ENCODE data around the gene WIZ. TPM values are rescaled to one million over a fixed set of nuclear protein-coding genes. Genes with fewer than 3 reads are reported as not detected.

Gene WIZ
- total and polyA plus RNA-seq, 10 of the 15 experiments (the other 5 are each of a cell fraction or from before 2014, with no cell fraction given), result 0.10 to 26.7 (median 2.7) TPM

DNA sequence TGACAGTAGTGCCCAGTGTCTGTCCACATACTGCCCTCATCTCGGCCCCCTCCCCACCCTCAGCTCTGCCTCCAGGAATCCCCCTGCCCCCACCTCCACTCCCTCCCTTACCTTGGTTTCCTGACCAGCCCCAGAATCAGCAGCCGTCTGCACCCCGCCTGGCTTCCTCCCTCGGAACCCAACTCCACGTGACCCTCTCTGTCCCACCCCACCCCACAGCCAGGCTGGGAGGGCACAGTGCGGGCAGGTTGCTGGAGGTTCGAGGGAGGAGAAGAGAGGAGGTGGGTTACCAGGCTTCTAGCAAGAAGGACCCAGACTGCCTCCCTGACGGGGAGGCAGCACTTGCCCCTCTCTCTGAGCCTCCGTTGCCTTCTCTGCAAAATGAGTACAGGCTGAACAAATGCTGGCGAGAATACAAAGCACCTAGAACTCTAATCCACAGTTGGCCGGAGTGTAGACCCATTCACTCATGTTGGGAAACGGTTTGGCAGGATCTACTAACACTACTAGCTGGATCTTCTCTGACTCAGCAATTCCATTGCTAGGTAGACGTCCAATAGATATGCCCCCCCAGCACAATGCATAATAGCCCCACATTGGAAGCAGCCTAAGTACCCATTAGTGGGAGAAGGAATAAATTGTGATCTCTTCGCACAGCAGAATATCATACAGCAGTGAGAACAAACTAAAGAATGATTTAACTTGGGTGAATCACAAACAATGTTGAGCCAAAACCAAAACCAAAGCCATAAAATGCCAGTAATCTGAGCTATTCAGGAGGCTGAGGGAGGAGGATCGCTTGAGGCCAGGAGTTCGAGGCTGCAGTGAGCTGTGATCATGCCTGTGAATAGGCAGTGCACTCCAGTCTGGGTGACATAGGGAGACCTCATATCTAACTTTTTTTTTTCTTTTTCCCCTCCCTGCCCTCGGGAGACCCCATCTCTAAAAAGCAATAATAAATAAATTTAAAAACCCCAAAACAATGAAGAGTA is 14.9 kb upstream of the WIZ start, which contains the start of gene RASAL3 (continued):
- no peak for TF ChIP-seq SMAD1 (IDR thresholded peaks at IDR 0.05; ENCODE audit: low read depth, partially characterized antibody)
- TF ChIP-seq, protein P1, sequence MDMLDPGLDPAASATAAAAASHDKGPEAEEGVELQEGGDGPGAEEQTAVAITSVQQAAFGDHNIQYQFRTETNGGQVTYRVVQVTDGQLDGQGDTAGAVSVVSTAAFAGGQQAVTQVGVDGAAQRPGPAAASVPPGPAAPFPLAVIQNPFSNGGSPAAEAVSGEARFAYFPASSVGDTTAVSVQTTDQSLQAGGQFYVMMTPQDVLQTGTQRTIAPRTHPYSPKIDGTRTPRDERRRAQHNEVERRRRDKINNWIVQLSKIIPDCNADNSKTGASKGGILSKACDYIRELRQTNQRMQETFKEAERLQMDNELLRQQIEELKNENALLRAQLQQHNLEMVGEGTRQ (IDR thresholded peaks at IDR 0.05; ENCODE audit: borderline replicate concordance, low read depth, low read length), result peak; percentile 73
- TF ChIP-seq, protein P2, sequence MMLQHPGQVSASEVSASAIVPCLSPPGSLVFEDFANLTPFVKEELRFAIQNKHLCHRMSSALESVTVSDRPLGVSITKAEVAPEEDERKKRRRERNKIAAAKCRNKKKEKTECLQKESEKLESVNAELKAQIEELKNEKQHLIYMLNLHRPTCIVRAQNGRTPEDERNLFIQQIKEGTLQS (IDR thresholded peaks at IDR 0.05; ENCODE audit: borderline replicate concordance, extremely low read depth, low read depth, low read length), result peak; percentile 23; the same call in 1 of the 2 replicates
- TF ChIP-seq RUNX3 (IDR thresholded peaks at IDR 0.05; ENCODE audit: low read length), result 0 out of 2 replicates have a peak, but pooled peaks have one; percentile 6
- TF ChIP-seq, protein P3, sequence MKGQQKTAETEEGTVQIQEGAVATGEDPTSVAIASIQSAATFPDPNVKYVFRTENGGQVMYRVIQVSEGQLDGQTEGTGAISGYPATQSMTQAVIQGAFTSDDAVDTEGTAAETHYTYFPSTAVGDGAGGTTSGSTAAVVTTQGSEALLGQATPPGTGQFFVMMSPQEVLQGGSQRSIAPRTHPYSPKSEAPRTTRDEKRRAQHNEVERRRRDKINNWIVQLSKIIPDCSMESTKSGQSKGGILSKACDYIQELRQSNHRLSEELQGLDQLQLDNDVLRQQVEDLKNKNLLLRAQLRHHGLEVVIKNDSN (IDR thresholded peaks at IDR 0.05; ENCODE audit: borderline replicate concordance, extremely low read length, insufficient read depth, low read depth, low read length), result peak; percentile 92
- TF ChIP-seq, protein P4, sequence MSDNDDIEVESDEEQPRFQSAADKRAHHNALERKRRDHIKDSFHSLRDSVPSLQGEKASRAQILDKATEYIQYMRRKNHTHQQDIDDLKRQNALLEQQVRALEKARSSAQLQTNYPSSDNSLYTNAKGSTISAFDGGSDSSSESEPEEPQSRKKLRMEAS (IDR thresholded peaks at IDR 0.05; ENCODE audit: low read depth, low read length), result peak; percentile 84
- TF ChIP-seq RAD51 (IDR thresholded peaks at IDR 0.05), result peak; percentile 85
- TF ChIP-seq NR2C1 (IDR thresholded peaks at IDR 0.05), result no peak
- no peak for TF ChIP-seq ZSCAN29 (IDR thresholded peaks at IDR 0.05)
